HG03378 (cell line): ENCODE results near the gene SAXO2.
"Not testable (repeated sequence)": the region's sequence is repeated elsewhere in the genome, so short reads cannot be mapped to it uniquely, and the experiment has no call there.

Experiments used
- ATAC-seq: cut with Tn5 transposase; IDR thresholded peaks from one replicate; pipeline ENCODE4 v1.9.1; 2021; ENCODE audit warnings: mild to moderate bottlenecking, moderate library complexity; ENCODE audit not compliant: unreplicated experiment

The SAXO2 gene

DNA sequence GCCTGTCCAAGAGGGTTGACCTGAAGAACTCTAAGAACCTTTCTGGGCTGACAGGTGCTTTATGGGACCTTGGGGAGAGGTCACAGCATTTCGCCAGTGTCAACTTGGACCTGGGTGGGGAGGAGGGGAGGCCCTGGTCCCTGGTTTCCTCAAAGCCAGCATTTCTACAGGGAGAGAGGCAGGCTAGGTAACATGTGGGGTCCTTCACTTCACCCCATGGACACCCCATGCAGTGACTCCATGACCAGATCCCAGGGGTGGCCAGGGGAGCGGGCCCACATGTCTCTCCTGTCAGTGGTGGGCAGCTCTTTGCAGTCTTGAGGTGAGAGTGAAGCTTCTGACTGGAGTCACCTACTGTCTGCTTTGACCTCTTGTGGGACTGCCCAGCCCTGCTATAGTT is 50.8 kb downstream of the SAXO2 start:
- no peak for ATAC-seq

DNA sequence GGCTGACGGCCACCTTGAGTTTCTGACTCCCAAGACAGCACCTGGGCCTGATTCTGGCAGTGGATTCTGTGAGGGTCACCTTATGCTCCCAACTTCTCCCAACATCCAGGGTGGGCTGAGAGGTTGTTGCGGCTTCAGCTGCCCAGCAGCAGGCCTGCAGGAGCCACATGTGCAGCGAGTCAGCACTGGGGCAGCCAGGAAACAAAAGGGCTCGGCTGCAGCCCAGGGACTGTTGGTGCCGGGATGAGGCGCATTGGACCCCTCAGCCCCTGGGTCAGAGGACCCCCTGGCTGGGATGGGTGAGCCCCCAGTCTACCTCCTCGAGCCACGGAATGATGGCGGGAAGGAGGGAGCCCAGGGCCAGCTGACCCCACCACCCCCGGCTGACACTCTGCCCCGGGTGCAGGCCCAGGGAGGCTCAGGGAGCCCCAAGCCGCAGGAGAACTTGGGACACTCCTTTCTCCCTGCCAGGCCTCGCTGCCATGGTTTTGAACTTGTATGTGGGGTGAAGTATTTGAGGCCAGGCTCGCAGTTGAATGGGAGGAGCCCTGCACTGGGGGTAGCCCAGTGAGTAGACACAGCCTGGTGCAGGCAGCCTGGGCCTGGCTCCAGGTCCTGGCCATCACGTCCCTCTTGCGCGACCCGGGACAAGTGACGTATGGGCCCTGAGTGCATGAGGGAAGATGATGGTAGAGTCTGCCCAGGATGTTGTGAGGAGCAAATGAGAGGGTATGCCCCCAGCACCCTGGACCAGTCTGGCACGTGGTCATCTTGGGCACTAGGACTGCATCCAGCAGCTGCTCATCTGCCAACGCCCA is 51.5 kb downstream of the SAXO2 start:
- not testable (repeated sequence) for ATAC-seq

DNA sequence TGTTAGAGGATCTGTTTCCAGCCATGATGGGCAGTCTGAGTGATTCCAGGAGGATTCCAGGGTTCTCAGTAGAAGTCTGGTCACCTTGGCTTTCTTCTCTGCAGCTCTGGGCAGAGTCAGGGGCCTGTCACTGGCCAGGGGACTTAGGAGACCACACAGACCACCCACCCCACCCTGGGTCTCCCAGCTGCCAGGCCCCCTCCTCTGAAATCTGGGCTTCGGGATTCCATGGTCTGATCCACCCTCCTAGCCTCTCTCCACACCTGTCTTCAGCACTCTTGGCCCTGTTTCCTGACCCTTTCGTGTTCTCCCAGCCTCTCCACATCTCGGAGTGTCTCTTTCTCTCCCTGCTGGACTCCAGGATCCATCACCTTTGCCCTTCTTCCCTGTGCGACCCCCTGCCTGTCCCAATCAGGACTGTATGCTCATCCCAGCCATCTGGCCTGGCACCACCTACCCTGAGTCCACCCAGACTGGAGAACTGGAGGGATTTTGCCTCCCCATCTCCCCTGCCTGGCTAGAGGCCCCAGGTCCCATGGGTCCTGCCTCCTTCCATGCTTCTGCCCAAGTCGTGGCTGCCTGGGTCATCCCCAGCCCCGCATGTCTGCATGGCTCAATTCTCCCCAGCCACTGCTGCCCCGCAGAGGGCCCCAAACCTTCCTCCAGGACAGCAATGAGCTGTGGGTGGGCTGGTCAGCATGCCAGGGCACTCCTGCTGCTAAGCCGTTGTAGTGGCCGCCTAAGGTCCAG is 52.3 kb downstream of the SAXO2 start:
- ATAC-seq: no peak

DNA sequence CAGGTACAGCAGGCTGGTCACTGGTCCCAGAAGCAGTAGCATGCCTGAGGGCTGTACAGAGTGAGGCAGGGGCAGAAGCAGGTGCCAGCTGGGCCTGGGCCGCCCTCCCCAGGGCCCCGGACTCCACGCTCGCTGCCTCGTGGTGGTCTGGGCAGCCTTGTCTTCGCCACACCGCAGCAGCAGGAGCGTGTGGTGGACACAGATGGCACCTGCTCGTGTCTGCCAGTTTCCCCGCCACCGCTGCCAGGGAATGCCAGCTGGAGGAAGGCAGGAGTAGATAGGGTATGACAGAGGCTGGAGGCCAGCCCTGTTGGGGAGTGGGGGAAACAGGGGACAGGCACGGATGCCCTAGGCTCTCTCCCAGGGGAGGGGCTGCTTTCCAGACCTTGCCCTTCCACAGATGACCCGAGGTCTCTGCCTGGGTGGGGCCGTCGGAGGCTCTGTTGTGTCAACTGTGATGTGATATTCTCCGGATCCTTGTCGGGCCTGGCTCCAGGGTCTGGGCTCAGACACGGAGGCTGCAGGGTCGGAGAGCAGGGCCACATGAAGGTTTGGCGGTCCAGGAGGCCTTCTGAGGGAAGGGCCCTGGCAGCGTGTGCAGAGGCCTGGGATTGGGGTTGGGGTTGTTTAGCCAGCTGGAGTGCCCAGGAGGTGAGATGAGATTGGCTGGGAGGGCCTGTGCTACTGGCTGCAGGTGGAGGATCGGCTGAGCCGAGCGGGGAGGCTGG is 53.1 kb downstream of the SAXO2 start:
- ATAC-seq: no peak

DNA sequence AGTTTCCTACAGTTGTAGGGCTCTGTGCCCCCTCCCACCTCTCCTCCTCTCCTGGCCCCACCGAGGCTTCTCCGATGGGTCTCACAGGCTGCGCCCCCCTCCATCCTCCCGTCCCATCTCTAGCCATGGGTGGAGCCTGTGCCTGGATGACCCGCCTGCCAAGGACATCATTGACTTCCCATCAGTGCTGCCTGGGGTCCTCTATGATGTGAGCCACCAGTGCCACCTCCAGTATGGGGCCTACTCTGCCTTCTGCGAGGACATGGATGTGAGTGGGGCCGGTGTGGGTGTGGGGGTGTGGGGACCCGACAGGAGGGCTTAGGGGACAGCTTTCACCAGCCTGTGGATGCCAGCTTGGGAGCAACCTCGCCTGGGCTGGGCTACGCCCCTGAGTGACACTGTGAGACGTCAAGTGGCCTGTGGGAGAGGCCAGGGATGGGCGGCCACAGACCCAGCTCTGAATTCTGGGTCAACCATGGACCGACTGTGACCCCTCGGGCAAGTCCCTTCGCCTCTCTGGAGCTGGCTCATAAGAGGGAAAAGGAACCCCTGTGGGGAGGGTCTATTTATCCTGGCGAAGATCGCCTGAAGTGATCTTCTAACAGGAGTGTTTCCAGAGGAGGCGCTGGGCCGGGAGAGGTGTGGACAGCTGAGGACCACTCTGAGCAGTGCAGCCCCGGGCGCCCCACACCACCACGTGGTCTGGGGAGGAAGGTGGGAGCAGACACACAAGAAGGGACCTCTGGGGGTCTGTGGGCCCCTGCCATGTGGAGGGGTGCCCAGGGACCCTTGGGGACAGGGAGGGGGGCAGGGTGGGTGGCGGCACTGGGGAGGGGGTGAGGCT is 53.9 kb downstream of the SAXO2 start:
- ATAC-seq: not testable (repeated sequence)

DNA sequence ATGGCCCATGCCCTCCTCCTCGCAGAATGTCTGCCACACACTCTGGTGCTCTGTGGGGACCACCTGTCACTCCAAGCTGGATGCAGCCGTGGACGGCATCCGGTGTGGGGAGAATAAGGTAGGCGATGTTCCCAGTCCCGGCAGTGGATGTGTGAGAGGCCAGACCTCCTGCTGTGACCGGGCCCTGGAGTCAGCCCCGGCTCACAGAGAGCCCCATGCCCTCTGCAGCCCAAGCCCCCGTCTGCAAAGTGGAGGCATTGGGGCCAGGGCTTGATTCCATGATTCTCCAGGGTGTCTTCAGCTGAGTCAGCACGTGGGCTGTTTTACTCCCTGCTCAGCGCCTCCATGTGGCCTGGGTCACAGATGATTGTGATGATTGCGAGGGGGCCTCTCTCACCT is 54.5 kb downstream of the SAXO2 start:
- no peak for ATAC-seq

DNA sequence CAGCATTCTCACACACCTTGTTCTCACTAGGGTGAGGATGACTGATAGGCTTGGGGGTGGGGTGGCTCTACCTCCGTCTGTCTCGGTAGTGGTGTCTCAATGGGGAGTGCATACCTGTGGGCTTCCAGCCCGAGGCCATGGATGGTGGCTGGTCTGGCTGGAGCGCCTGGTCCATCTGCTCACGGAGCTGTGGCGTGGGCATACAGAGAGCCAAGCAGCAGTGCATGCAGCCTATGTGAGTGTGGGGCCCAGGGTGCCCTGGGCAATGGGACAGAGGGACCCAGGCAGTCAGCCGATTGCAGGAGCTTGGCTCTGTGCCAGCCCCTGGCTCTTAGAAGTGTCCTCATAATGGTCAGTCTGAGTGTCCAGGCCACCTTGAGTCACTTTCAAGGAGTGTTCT is 54.9 kb downstream of the SAXO2 start:
- not testable (repeated sequence) for ATAC-seq

DNA sequence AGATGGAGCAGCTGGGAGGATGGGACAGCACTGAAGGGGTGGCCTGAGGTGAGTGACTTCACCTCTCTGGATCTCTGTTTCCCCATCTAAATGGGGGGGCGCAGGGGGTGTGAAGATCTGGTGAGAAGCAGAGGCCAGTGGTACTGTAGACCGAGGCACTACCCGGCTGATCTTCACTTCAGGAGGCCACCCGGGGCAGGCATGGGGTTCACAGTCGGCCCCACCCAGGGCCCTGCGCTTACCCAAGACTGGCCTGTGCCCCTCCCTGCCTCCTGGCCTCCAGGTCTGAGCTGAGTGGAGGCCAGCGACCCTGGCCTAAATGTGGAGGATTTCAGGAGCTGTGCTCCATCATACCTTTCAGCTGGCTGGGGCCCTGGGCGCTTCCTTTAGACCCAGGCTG is 55.7 kb downstream of the SAXO2 start:
- not testable (repeated sequence) for ATAC-seq

DNA sequence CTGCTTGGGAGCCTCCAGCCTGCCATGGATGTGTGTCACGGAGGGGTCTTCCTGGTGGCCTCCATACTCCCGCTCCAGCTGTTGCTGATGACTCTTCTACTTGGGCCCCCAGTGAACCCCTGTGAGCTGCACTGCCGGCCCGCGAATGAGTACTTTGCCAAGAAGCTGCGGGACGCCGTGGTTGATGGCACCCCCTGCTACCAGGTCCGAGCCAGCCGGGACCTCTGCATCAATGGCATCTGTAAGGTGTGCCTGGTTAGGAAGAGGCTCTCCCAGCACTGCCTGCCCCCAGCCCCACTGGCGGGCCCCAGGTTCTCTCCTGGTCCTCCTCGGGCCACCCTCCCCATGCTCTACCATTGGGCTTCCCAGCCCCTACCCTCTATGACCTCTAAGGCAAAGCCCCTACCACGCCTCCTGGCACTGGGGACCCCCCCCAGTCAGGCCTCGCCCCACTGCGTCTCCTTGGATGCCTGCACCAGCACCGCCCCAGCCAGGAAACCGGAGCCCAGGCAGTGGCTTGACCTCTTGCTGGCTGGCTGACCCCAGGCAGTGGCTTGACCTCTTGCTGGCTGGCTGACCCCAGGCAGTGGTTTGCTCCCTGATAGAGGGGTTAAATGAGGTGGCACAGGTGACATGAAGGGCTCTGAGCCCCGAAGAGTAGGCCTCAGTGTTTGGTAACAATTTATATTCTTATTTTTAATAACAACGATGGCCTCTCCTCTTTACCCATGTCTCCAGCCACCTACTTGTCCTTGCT is 57.1 kb downstream of the SAXO2 start:
- not testable (repeated sequence) for ATAC-seq

DNA sequence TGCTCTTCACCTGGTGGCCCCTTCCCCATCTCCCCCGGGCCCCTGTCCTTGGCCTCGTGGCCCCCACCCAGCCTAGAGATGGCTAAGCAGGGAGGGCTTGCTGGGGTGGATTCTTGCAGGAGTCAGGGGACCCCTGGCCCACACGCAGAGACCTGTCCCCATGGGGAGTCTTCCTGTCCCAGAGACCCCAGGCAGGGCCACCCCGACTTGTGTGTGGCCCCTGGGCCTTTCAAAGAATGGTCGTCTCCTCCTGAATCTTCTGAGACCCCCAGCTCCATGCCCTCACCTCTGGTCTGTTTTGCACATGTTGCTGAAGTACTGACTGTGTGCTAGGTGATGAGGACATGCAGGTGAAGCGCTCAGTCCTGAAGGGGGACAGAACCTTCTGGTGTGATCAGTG is 58.2 kb downstream of the SAXO2 start:
- ATAC-seq: not testable (repeated sequence)

DNA sequence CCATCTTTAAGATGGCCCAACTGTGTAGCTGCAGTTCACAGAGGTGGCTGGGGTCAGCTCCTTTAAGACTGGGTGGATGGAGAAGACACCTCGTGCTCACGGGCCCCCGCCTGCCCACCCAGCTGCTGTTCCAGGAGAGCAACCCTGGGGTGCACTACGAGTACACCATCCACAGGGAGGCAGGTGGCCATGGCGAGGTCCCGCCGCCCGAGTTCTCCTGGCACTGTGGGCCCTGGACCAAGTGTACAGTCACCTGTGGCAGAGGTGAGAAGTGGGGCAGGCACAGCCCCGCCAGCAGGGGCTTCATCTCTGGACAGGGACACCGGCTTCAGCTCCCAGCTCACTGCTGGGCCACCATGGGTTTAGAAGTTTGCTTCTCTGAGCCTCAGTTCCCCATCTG is 59.9 kb downstream of the SAXO2 start:
- ATAC-seq: not testable (repeated sequence)

DNA sequence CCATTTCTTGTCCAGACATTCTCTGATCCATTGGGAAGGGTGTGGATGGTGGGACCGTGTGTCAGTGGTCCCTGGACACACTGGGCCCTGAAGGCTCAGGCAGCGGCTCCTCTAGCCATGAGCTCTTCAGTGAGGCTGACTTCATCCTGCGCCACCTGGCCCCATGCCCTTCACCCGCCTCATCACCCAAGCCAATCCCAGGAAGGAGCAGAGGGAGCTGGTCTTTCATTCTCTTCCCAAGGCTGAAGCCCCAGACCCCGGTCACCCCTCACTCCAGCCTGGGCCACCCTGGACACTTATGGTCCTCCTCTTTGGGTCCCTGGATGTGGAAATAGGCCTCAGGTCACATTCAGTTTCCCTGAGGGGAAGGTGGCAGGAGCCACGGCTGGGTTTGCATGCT is 62.2 kb downstream of the SAXO2 start:
- ATAC-seq: not testable (repeated sequence)

DNA sequence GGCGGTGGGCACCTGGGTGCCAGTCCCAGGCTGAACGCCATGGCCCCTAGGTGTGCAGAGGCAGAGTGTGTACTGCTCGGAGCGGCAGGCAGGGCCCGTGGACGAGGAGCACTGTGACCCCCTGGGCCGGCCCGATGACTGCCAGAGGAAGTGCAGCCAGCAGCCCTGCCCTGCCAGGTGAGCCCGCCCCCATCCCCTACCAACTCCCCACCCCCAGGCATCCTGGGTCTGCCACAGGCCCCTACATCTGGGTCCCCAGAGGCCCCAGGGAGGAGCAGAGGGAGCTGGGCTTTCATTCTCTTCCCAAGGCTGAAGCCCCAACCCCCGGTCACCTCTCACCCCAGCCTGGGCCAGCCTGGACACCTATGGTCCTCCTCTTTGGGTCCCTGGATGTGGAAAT is 63.0 kb downstream of the SAXO2 start:
- ATAC-seq: not testable (repeated sequence)

DNA sequence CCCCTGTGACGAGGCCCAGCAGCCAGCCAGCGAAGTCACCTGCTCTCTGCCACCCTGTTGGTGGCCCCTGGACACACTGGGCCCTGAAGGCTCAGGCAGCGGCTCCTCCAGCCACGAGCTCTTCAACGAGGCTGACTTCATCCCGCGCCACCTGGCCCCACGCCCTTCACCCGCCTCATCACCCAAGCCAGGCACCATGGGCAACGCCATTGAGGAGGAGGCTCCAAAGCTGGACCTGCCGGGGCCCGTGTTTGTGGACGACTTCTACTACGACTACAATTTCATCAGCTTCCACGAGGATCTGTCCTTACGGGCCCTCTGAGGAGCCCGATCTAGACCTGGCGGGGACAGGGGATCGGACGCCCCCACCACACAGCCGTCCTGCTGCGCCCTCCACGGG is 64.3 kb downstream of the SAXO2 start:
- ATAC-seq: not testable (repeated sequence)

DNA sequence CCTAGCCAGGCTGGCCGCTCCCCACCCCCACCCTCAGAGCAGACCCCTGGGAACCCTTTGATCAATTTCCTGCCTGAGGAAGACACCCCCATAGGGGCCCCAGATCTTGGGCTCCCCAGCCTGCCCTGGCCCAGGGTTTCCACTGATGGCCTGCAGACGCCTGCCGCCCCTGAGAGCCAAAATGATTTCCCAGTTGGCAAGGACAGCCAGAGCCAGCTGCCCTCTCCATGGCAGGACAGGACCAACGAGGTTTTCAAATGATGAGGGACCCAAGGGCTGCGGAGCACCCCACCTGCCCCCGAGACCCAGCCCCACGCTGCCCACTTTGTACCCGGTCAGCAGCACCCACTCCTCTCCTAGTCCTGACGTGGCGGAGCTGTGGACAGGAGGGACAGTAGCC is 64.8 kb downstream of the SAXO2 start:
- ATAC-seq: not testable (repeated sequence)

DNA sequence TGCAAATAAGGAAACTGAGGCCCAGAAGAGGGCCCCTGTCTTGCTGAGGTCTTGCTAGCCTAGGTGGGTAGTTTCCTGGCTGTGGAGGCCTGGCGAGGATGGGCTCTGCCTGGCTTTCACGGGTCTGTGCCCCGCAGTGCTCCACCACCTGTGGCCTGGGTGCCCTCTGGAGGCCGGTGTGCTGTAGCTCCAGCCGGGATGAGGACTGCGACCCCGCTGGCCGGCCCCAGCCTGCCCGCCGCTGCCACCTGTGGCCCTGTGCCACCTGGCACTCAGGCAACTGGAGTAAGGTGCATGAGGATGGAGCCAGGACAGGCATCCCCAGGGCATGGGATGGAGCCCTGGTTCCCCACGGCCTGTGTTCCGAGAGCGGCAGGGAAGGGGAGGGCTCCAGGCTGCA is 66.4 kb downstream of the SAXO2 start:
- ATAC-seq: not testable (repeated sequence)

DNA sequence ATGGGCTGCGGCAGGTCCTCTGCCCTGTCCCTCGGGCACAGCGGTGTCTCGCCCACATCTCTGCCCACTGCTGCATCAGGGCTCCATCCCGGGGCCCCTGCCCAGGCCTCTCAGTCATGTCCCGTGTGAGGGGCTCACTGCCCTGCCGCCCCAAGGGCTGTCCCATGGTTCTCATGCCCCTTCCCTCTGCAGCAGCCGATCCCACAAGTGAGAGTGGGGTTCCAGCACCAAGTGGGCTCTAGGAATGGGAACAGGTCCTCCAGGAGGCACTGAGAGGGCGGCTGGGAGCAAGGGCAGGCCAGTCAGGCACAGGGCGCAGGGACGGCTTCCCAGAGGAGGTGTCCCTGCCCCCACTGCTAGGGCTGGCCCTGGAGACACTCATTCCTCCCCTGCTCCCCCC is 68.3 kb downstream of the SAXO2 start:
- not testable (repeated sequence) for ATAC-seq

DNA sequence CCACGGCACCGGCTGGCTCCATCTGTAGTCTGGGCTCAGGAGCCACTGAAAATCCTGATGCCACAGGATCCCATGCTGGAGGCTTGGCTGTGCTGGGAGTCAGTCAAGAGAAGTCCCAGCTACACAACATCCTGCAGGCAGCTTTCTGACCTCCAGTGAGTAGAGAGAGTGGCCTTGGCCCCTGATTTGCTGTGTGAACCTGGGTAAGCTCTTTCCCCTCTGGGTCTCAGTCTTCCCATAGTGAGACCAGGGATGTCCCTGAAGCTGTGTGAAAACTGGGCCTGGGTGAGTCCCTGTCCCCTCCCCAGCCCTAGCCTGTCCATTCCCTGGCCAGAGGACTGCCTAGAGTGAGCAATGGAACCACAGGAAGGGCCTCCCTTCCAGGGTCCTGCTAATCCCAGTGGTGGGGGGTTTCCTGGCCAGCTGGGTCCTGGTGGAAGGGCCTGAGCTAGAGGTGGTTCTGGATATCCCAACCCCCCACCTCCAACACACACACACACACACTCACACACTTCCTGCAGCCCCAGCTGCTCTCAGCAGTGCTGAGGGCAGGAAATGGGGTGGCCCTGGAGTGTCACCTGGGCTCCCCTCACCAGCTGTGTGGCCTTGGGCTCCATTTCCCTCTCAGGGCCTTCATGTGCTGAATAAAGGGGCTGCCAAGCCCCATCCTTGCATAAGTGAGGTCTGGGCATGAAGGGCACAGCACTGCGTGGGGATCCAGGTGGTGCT is 69.1 kb downstream of the SAXO2 start:
- not testable (repeated sequence) for ATAC-seq
